Mesothelial cell of epicardium (in vitro differentiated cells): ENCODE data around the gene MRPS18B. TPM values are rescaled to one million over a fixed set of nuclear protein-coding genes. Genes with fewer than 3 reads are reported as not detected.

Experiments used
- DNase-seq, 2 experiments: peaks; one replicate each; pipeline ENCODE4 v3.0.0; 2021; ENCODE audit warnings: low spot score in 2 of 2; ENCODE audit not compliant: unreplicated experiment in 2 of 2
- H3K27ac Mint-ChIP-seq: 2 replicates; pipeline ENCODE4 v1.8.0; 2021; ENCODE audit warnings: mixed read lengths
- H3K27me3 Mint-ChIP-seq: 2 replicates; pipeline ENCODE4 v1.8.0; 2021; ENCODE audit warnings: low read depth, mixed read lengths
- H3K36me3 Mint-ChIP-seq: 2 replicates; pipeline ENCODE4 v1.8.0; 2021; ENCODE audit warnings: mixed read lengths
- H3K4me1 Mint-ChIP-seq: 2 replicates; pipeline ENCODE4 v1.8.0; 2021; ENCODE audit warnings: mixed read lengths
- H3K4me3 Mint-ChIP-seq: 2 replicates; pipeline ENCODE4 v1.8.0; 2021; ENCODE audit warnings: mild to moderate bottlenecking, moderate library complexity, mixed read lengths
- H3K9me3 Mint-ChIP-seq: 2 replicates; pipeline ENCODE4 v1.8.0; 2021; ENCODE audit warnings: mixed read lengths
- CTCF ChIP-seq: fragments of 200-600 bp; sonication (generic); IDR thresholded peaks from one replicate; pipeline ENCODE4 v1.5.0; 2021; ENCODE audit warnings: antibody characterized with exemption; ENCODE audit not compliant: unreplicated experiment
- total RNA-seq: library from RNA; stranded (reverse); gene quantifications from 3 replicates; pipeline ENCODE4 v1.2.1, GENCODE V29; 2021

MRPS18B gene
- total RNA-seq, 1 donor from 2014 or later, result 29.8 TPM

- no peak for DNase-seq
- Mint-ChIP-seq H3K36me3 (peaks cover 23% of the 10 kb centered on the region), H3K9me3 (no peaks in the 10 kb centered on the region), H3K4me1 (peaks cover 61% of the 10 kb centered on the region), H3K27ac (peak overlapping the region; percentile 100), H3K27me3 (no peaks in the 10 kb centered on the region), H3K4me3 (peak overlapping the region; percentile 93)
- TF ChIP-seq CTCF, result no peak
These were observed 4.2 kb upstream of the MRPS18B start for GRCh38 chr6:30613251-30614043.

- Mint-ChIP-seq H3K27ac (peak overlapping the region; percentile 100), H3K36me3 (peaks cover 19% of the 10 kb centered on the region), H3K4me1 (peaks cover 65% of the 10 kb centered on the region), H3K4me3 (peak overlapping the region; percentile 93), H3K9me3 (no peaks in the 10 kb centered on the region), H3K27me3 (no peaks in the 10 kb centered on the region)
- no peak for DNase-seq
- TF ChIP-seq CTCF, result no peak
These were observed 3.4 kb upstream of the MRPS18B start for GRCh38 chr6:30614044-30614842.

GRCh38 chr6:30614843-30615218, 2.8 kb upstream of the MRPS18B start:
- H3K4me3 Mint-ChIP-seq, result peak overlapping the region; percentile 93
- peak; percentile 64 to 69 for DNase-seq
- H3K36me3 Mint-ChIP-seq, result peaks cover 19% of the 10 kb centered on the region
- no peaks in the 10 kb centered on the region for H3K9me3 Mint-ChIP-seq
- no peak for TF ChIP-seq CTCF
- H3K27ac Mint-ChIP-seq, result peak overlapping the region; percentile 100
- peaks cover 66% of the 10 kb centered on the region for H3K4me1 Mint-ChIP-seq
- no peaks in the 10 kb centered on the region for H3K27me3 Mint-ChIP-seq

- Mint-ChIP-seq H3K27me3 (no peaks in the 10 kb centered on the region), H3K36me3 (peaks cover 19% of the 10 kb centered on the region), H3K4me3 (peak overlapping the region; percentile 93), H3K4me1 (peaks cover 64% of the 10 kb centered on the region), H3K9me3 (no peaks in the 10 kb centered on the region), H3K27ac (peak overlapping the region; percentile 100)
- DNase-seq, result peak in 1 of 2 experiments; percentile 61
- TF ChIP-seq CTCF, result no peak
These were observed 2.3 kb upstream of the MRPS18B start for GRCh38 chr6:30615219-30615957.

GRCh38 chr6:30615958-30616810, 1.5 kb upstream of the MRPS18B start:
- no peaks in the 10 kb centered on the region for H3K27me3 Mint-ChIP-seq
- peaks cover 19% of the 10 kb centered on the region for H3K36me3 Mint-ChIP-seq
- H3K9me3 Mint-ChIP-seq, result no peaks in the 10 kb centered on the region
- peak overlapping the region; percentile 100 for H3K27ac Mint-ChIP-seq
- no peak for DNase-seq
- peaks cover 58% of the 10 kb centered on the region for H3K4me1 Mint-ChIP-seq
- peak overlapping the region; percentile 93 for H3K4me3 Mint-ChIP-seq
- TF ChIP-seq CTCF, result no peak
